Tibial nerve (tissue), 4 donors: ENCODE measurements around the gene IL6ST. TPM values are rescaled to one million over a fixed set of nuclear protein-coding genes. Genes with fewer than 3 reads are reported as not detected.

Source experiments
- DNase-seq, 2 donors: peaks; one replicate each; pipeline ENCODE4 v3.0.0-alpha.2; 2019; ENCODE audit warnings: low spot score in 2 of 2
- H3K27ac ChIP-seq, 4 donors: fragments of 200-600 bp; sonication (generic) in 3 of 4; one replicate each; pipeline ENCODE4 v1.5.1; 2017 to 2019; ENCODE audit warnings: mild to moderate bottlenecking in 1 of 4
- H3K27me3 ChIP-seq, 2 donors: fragments of 200-600 bp; sonication (generic) in 1 of 2; one replicate each; pipeline versions ENCODE4 v1.5.1 to v1.6.0; 2017 to 2019
- H3K36me3 ChIP-seq, 3 donors: fragments of 200-600 bp; sonication (generic); one replicate each; pipeline ENCODE4 v1.5.1; 2018 to 2019
- H3K4me1 ChIP-seq, 4 donors: fragments of 200-600 bp; sonication (generic) in 3 of 4; one replicate each; pipeline ENCODE4 v1.5.1; 2017 to 2019
- H3K4me3 ChIP-seq, 4 donors: fragments of 200-600 bp; sonication (generic) in 3 of 4; one replicate each; pipeline ENCODE4 v1.5.1; 2017 to 2019; ENCODE audit warnings: mild to moderate bottlenecking in 1 of 4, moderate library complexity in 1 of 4
- H3K9me3 ChIP-seq, 4 donors: fragments of 200-600 bp; sonication (generic) in 3 of 4; one replicate each; pipeline ENCODE4 v1.5.1; 2017 to 2019
- EP300 ChIP-seq, 2 donors: sonication (generic); formaldehyde crosslinking; IDR thresholded peaks; one replicate each; pipeline ENCODE4 v1.6.1; 2017; ENCODE audit warnings: antibody characterized with exemption in 2 of 2, mild to moderate bottlenecking in 1 of 2
- POLR2A ChIP-seq, 2 donors: fragments of 450-650 bp; IDR thresholded peaks; one replicate each; pipeline ENCODE4 v1.6.1; 2017; ENCODE audit warnings: antibody characterized with exemption in 2 of 2, mild to moderate bottlenecking in 2 of 2, moderate library complexity in 2 of 2
- WGBS, 2 donors: methylation state at CpG; one replicate each; pipeline ENCODE4 v1.1.5; 2018; 5-methylcytosine and 5-hydroxymethylcytosine counted together
- total RNA-seq, 4 donors: library from RNA; depleted of rRNA; stranded (reverse); fragments of >200 nt; gene quantifications; one replicate each; pipeline ENCODE4 v1.1.0, GENCODE V29; 2016
- TF ChIP-seq, protein P1 (sequence below), 5 experiments: fragments of 200-600 bp in 3 of 5; fragments of 450-650 bp in 2 of 5; sonication (generic) in 3 of 5; IDR thresholded peaks; one replicate each; pipeline ENCODE4 v1.5.1; 2016 to 2019; ENCODE audit warnings: antibody characterized with exemption in 5 of 5, mild to moderate bottlenecking in 3 of 5, moderate library complexity in 2 of 5

Gene IL6ST
- total RNA-seq, 4 donors from 2014 or later: 368 to 466 (median 413) TPM

GRCh38 chr5:55900776-55901175 is 94.0 kb downstream of the IL6ST start:
- H3K27me3 ChIP-seq: no peaks in the 10 kb centered on the region
- no peak overlapping the region for H3K4me3 ChIP-seq
- no peak overlapping the region for H3K27ac ChIP-seq
- TF ChIP-seq EP300 (IDR thresholded peaks at IDR 0.05) (no peak), POLR2A (IDR thresholded peaks at IDR 0.05) (no peak)
- TF ChIP-seq, protein P1, sequence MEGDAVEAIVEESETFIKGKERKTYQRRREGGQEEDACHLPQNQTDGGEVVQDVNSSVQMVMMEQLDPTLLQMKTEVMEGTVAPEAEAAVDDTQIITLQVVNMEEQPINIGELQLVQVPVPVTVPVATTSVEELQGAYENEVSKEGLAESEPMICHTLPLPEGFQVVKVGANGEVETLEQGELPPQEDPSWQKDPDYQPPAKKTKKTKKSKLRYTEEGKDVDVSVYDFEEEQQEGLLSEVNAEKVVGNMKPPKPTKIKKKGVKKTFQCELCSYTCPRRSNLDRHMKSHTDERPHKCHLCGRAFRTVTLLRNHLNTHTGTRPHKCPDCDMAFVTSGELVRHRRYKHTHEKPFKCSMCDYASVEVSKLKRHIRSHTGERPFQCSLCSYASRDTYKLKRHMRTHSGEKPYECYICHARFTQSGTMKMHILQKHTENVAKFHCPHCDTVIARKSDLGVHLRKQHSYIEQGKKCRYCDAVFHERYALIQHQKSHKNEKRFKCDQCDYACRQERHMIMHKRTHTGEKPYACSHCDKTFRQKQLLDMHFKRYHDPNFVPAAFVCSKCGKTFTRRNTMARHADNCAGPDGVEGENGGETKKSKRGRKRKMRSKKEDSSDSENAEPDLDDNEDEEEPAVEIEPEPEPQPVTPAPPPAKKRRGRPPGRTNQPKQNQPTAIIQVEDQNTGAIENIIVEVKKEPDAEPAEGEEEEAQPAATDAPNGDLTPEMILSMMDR (IDR thresholded peaks at IDR 0.05): no peak
- H3K4me1 ChIP-seq: peaks cover 0 to 25% (median 2%) of the 10 kb centered on the region in 4 donors
- no peaks in the 10 kb centered on the region for H3K9me3 ChIP-seq
- no peak for DNase-seq
- no peaks in the 10 kb centered on the region for H3K36me3 ChIP-seq

GRCh38 chr5:55900068-55900467 is 94.7 kb downstream of the IL6ST start:
- H3K36me3 ChIP-seq: no peaks in the 10 kb centered on the region
- no peak overlapping the region for H3K4me3 ChIP-seq
- H3K4me1 ChIP-seq: peaks cover 0 to 25% (median 2%) of the 10 kb centered on the region in 4 donors
- TF ChIP-seq EP300 (IDR thresholded peaks at IDR 0.05): no peak
- TF ChIP-seq POLR2A (IDR thresholded peaks at IDR 0.05): no peak
- TF ChIP-seq, protein P1 (IDR thresholded peaks at IDR 0.05): no peak
- no peak overlapping the region for H3K27ac ChIP-seq
- no peaks in the 10 kb centered on the region for H3K9me3 ChIP-seq
- no peaks in the 10 kb centered on the region for H3K27me3 ChIP-seq
- 68 to 73% methylated on average over 1 of the region's 1 CpG for WGBS, 2 donors
- no peak for DNase-seq

DNA sequence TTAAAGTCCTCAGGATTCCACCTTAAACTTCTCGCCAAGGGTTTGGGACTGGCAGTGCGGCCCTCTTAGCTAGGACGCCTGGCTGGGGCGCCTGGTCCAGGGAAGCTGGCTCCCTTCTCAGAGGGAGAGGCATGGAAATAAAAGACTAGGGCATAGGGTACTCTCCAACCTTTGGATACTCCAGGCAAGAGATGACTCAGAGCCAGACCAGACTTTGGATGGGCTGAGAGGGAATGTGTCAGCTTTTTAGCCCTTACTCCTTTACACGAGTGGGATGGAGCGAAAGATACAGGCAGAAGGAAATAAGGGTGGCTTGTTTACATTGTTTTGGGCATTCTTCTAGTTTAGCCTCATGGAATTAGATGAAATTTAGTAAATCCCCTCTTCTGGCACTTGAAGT is 95.4 kb downstream of the IL6ST start:
- Histone ChIP-seq H3K9me3 (no peaks in the 10 kb centered on the region), H3K27ac (no peak overlapping the region), H3K27me3 (no peaks in the 10 kb centered on the region), H3K4me1 (peaks cover 0 to 25% (median 2%) of the 10 kb centered on the region in 4 donors), H3K4me3 (no peak overlapping the region), H3K36me3 (no peaks in the 10 kb centered on the region)
- TF ChIP-seq EP300 (IDR thresholded peaks at IDR 0.05) (no peak), POLR2A (IDR thresholded peaks at IDR 0.05) (no peak)
- TF ChIP-seq, protein P1 (IDR thresholded peaks at IDR 0.05): no peak
- 83 to 87% methylated on average over 6 of the region's 6 CpGs for WGBS, 2 donors
- no peak for DNase-seq

GRCh38 chr5:55897905-55898304 is 96.9 kb downstream of the IL6ST start:
- H3K36me3 ChIP-seq: no peaks in the 10 kb centered on the region
- peak in 1 of 2 donors; percentile 38 for DNase-seq
- no peaks in the 10 kb centered on the region for H3K9me3 ChIP-seq
- peaks cover 0 to 21% (median 2%) of the 10 kb centered on the region in 4 donors for H3K4me1 ChIP-seq
- H3K4me3 ChIP-seq: peak overlapping the region in 2 of 4 donors; percentile 16 to 18
- no peaks in the 10 kb centered on the region for H3K27me3 ChIP-seq
- 28 to 29% methylated on average over 14 of the region's 14 CpGs for WGBS, 2 donors
- TF ChIP-seq EP300 (IDR thresholded peaks at IDR 0.05) (peak in 1 of 2 donors; percentile 50), POLR2A (IDR thresholded peaks at IDR 0.05) (no peak)
- TF ChIP-seq, protein P1 (IDR thresholded peaks at IDR 0.05): no peak
- H3K27ac ChIP-seq: peak overlapping the region in 2 of 4 donors; percentile 38 to 41

DNA sequence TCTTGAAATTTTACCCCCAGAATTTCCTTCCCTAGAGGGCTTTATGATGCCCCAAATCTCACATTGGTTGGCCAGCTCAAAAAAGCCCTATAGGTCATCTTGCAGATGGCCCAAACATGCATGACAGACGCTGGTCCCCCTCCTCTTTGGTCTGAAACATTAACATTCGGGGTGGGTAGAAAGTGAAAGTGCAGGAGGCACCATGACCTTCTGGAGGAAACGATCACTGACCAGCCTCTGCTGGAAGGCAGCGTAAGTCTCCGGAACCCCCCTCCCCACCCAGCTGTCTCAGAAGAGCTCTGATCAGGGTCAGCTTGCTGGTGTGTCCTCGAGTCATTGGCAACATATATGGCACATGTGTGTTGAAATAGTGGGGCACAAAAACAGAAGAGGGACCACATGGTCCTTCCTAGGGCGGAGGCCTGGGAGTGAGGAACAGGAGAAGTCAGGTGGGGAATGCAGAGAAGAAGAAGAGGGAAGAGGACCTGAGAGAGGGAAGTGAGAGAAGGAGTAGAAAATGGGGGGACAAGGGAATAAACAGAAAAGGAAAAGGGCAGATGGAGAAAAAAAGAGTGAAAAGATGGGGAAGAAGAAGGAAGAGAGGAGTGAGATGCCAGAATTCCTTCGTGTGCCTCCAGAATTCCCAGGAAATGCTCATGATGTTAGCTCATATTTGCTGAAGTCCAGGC is 97.4 kb downstream of the IL6ST start:
- Histone ChIP-seq H3K27me3 (no peaks in the 10 kb centered on the region), H3K9me3 (no peaks in the 10 kb centered on the region), H3K36me3 (no peaks in the 10 kb centered on the region), H3K27ac (peak overlapping the region in 2 of 4 donors; percentile 38 to 41), H3K4me1 (peaks cover 0 to 21% (median 2%) of the 10 kb centered on the region in 4 donors), H3K4me3 (peak overlapping the region in 2 of 4 donors; percentile 16 to 18)
- WGBS, 2 donors: 68% methylated on average over 8 of the region's 8 CpGs
- DNase-seq: no peak
- TF ChIP-seq EP300 (IDR thresholded peaks at IDR 0.05) (no peak), POLR2A (IDR thresholded peaks at IDR 0.05) (no peak)
- TF ChIP-seq, protein P1 (IDR thresholded peaks at IDR 0.05): no peak
